Measurements from ENCODE around the gene LRP3.

LRP3 gene

GRCh38 chr19:33254245-33254824, 60.2 kb downstream of the LRP3 start:
- DNase-seq (ENCODE audit: low spot score): no peak

DNA sequence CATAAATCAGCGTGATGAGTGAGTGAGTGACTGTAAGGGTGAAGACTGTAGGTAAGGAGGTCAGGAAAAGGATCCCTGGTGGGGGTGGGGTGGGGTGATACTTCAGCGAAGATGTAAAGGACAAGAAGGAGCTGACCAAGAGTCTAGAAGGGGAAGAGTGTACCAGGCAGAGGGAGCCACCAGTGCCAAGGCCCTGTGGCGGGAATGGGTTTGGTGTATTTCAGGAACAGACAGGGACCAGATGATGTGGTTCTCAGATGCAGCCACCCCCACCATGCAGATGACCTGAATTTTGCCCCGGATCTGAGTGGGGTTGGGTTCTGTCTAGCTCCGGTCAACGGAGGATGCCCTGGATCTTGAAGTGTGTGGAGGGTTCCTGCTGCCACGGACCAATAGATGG, 61.7 kb downstream of the LRP3 start:
- no peak for DNase-seq (ENCODE audit: low spot score)

GRCh38 chr19:33256261-33256660, 62.1 kb downstream of the LRP3 start:
- no peak for DNase-seq (ENCODE audit: low spot score)

GRCh38 chr19:33257828-33258227, 63.7 kb downstream of the LRP3 start:
- DNase-seq (ENCODE audit: low spot score): no peak

All from germinal center (tissue), 1 donor.